NCI-H2081 (cell line): ENCODE data around the gene RYR3.

ENCODE experiments used
- DNase-seq, 2 experiments: peaks; one replicate each; lab custom pipeline; 2025; lab: John Stamatoyannopoulos, UW

RYR3 gene

GRCh38 chr15:33834892-33835743, 524.4 kb downstream of the RYR3 start:
- no peak for DNase-seq

GRCh38 chr15:33837294-33837693, 526.5 kb downstream of the RYR3 start:
- no peak for DNase-seq

DNA sequence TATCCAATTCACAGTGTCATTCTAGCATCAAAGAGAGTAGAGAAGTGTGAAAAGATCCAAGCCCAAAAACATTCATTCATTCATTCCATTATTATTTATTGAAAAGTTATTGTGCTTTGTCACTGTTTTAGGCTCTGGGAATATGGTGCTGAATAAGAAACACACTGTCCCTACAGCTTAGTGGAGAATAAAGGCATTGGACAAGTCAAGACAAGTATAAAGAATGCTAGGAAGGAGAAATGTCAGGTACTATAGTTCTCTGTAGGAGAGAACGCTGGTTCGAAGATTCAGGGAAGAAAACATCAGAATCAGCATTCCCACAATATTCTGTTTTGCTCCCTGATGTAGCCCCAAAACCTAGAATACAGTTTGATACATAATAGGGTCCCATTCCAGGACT, 528.8 kb downstream of the RYR3 start:
- no peak for DNase-seq

GRCh38 chr15:33840615-33841014, 529.8 kb downstream of the RYR3 start:
- DNase-seq: no peak

- no peak for DNase-seq
Measured at GRCh38 chr15:33844186-33844585, 533.4 kb downstream of the RYR3 start.

DNA sequence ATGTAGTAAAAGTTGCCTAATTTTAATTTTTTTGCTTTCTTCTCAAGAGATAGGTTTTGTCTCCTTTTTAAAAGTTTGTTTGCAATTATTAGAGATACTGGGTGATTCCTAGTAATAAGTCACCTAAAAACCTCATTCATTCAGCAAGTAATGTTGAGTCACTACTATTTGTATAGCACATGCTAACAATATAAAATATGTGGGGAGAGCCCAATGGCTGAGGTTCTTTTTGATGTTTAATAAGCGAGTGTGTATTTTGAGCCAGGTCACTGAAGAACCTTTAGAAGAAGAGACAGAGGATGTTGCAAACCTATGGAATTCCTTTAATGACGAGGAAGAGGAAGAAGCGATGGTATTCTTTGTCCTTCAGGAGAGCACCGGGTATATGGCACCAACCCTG, 533.8 kb downstream of the RYR3 start:
- no peak for DNase-seq

GRCh38 chr15:33846142-33846541, 535.4 kb downstream of the RYR3 start:
- DNase-seq: no peak

DNA sequence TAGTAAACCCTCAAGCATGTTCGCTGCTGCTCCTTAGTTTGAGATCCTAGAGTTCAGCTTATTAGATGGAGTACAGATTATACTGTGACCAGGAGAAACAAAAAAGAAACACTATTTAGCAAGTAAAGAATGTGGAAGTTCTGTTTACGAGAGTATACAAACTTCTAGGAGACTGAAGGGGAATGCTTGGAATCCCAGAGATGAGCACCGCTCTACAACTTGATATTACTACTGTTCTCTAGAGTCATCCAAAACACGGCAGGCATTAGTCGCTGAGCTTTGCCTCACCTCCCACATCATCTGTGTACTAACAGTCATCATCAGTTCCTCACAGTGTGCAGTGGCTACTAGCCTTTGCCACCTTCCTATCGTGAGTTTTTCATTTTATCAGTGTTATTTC, 536.1 kb downstream of the RYR3 start:
- no peak for DNase-seq

GRCh38 chr15:33848011-33848410, 537.2 kb downstream of the RYR3 start:
- no peak for DNase-seq

DNA sequence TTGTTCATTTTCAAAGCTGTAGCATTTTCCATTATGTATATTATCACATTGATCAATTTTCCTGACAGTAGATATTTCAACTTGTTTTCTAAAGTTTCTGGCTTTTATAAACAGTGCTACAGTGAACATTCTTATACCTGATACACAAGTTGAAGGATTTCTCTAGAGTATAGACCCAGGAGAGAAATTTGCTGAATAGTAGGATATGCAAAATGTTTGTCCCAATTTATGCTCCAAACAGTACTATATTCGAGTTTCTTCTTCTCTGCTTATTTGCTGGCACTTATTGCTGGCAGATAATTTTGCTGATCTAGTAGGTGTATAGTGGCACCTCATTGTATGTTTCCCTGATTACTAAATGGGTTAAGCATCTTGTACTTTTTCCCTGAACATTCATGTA, 540.3 kb downstream of the RYR3 start:
- no peak for DNase-seq

- no peak for DNase-seq
Measured at GRCh38 chr15:33852094-33852493, 541.3 kb downstream of the RYR3 start.

DNA sequence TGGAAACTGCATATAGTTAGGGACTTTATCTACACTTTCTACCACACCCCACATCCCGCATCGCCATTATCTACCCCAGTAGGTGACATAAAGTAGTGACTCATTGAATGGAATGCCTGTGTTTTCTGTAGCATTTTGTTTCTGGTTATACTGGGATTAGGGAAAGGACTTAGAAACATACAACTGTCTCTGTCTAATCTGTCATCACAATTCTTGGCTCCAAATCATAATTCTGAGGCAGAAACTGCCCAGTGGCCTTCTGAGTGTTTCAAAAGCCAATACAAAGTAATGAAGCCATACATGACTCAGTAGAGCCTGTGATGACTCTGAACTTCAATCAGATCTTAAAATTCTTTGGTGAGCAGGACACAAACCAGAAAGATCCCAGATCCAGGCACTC, 541.8 kb downstream of the RYR3 start:
- DNase-seq: no peak

DNA sequence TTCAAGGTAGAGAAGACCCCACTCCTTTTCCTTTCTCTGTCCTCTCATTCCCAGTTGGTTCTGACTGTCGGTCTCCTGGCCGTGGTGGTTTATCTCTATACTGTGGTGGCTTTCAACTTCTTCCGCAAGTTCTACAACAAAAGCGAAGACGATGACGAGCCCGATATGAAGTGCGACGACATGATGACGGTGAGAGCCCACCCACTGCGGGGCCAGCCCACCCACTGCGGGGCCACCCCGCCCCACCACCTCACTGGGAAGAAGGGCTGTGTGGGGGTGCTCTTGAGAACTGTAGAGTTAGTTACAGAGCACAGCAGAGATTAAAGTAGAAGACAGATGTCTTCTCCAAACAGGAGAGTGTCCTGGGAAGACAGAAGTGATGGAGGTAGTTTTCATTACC, 547.0 kb downstream of the RYR3 start:
- no peak for DNase-seq

DNA sequence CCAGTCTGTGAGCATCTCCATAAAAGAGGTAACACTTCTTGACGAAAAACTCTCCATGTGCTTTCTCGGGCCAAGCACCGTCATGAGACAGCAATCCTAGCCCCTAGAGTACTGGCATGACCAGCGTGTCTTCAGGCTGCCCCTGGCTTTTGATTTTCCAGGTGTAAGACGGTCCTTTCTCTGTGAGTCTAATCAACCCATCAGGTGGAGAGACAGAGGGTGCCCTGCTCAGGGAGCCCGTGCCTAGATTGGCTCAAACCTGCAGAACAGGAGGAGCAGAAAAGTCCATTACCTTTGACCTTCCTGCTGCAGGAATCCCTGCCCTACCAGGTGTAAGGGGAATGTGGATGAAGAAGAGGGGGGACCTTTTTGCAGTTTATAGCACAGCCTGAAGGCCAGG, 548.1 kb downstream of the RYR3 start:
- DNase-seq: no peak

DNA sequence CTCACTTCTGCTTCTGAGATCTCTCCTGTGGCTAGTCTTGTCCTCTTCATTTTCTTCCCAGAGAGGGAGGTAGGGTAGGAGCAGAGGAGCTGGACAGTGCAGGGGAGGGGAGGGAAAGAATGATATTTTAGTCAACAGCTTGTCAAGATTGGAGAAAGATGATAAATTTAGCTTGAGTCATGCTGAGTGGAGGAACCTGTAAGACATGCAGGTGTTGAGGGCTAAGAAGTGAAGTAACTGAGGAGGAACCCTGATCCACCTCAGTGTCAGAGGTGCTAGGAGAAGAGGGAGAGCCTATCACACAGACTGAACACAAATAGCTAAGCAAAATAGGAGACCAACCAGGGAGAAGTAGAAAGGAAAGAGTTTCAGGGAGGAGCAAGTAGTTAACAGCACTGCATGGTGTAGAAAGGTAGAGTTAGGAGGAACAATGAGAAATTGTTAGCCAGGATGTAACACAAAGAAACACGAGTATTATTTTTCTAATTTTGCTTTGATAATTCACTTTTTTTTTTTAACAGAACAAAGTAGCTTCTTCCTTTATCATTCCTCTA, 549.3 kb downstream of the RYR3 start:
- DNase-seq: no peak

DNA sequence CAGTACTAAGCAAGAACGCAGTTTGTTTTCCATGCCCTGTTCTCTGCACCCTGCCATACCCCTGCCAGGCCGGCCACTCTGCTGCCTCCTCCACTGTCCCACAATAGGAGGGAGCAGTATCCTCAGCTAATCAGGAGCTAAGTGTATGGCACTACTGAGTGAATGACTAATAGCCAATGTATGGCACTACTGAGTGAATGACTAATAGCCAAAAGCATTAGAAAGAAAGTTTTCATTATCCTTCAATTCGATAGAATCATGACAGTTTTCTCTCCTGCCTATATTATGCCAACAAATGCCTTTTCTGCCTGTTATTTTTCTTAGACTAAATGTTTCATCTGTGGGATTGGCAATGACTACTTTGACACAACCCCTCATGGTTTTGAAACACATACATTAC, 550.0 kb downstream of the RYR3 start:
- no peak for DNase-seq

GRCh38 chr15:33864360-33865075, 553.8 kb downstream of the RYR3 start:
- no peak for DNase-seq

DNA sequence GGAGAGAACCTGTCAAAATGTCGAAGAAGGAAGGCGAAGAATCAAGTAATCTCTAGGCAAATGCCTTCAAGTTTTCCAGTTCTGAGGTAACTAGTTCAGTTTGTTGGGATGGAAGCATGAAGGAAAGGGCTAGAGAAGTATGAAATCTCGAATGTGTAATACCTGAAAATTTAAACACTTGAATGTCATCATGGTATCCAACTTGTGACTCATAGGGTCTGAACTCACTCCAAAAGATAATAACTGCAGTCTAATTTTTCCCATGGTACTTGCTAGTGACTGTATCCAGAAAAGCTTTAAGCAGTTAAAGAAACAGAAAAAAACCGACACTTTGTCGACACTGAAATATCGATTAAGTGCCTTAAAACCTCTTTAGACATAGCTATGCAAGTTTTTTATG, 554.6 kb downstream of the RYR3 start:
- DNase-seq: no peak

DNA sequence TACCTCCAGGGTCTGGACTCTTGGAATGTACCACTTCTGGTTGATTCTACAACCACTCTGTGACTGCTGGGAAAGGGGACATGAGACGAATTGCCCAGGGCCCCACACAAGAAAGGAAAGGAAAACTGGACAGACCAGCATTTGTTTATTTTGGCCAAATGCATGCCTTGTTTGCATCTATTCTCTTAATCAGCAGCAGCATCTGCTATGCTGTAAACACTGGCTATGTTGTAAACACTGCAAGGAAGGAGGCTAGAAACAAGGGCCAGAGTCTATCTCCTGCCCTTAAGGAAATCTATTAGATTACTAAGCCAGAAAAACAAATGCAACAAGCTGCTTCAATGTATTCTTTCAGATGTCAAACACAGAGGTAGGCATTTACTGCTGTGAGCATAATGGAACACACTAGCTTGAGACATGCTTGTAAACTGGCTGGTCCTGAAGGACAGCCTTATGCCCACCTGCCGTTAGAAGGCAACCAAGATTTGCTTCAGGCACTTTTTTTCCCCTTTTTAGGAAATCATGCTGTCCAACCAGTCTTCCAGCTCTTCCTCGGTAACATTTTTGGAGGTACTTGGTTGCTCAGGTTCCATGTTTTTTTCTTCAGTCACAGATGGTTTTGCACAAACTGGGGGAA, 555.5 kb downstream of the RYR3 start:
- DNase-seq: no peak

DNA sequence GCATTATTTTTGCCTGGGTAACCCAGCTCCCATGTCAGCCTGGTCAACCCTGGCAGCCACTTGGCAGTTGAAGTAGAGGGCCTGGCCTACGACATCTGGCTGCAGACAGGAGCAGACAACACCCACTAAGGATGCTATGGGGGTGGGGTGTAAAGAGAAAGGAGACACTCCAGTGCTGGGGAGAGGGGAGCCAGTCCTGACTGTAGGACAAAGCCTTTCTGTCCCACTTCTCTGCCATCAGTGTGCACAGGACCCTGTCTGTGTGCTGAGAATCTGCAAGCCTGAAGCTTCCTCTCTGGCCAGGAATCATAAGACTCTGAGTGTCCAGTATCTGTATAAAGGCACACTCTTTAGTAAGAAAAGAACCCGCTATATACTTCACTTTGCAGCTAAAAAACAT, 561.2 kb downstream of the RYR3 start:
- no peak for DNase-seq

DNA sequence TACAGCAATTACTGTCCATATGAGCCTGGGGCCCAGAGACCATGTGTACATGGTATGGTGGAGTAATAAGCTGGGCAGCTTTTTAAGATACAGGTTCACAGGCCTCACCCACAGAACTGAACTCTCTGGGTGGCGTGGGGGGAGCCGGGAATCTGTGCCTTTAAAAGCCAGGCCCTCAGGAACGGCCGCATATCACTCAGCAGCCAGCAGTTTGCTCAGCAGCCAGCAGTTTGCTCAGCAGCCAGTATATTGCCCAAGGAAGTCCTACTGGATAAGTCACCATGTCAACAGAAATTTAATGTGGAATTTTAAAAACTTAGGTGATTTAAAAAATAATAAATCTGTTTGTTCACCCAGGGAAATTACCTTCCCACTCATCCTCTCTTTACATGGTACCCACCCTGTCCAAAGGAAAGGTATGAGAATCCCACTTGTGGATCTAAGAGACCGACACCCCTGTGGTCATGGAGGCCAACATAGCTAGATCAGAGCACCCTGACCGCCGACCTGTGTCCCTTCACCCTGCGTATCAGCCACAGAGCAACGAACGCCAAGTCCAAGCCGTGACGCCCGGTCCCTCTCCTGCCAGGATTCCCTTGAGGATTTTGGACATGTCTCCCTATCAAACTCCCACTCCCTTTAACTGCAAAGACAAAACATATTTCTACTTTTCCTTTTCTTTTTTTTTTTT, 561.8 kb downstream of the RYR3 start:
- no peak for DNase-seq

- no peak for DNase-seq
Measured at GRCh38 chr15:33874156-33874555, 563.4 kb downstream of the RYR3 start.
